NB4 (cell line): ENCODE measurements around the gene GNAO1.

Experiments
- DNase-seq: peaks from one replicate; pipeline ENCODE4 v3.0.0; 2010; ENCODE audit warnings: low read depth
- H3K4me3 ChIP-seq: one replicate; pipeline ENCODE4 v1.5.1; 2011; ENCODE audit warnings: mild to moderate bottlenecking, low read depth, low read length, moderate library complexity
- CTCF ChIP-seq: IDR thresholded peaks from one replicate; pipeline ENCODE4 v1.5.1; 2012; ENCODE audit warnings: low read depth, low read length
- MAX ChIP-seq: IDR thresholded peaks from 2 replicates; pipeline ENCODE4 v1.6.1; 2011; ENCODE audit warnings: low read depth, low read length
- MYC ChIP-seq: IDR thresholded peaks from 2 replicates; pipeline ENCODE4 v1.6.1; 2011; ENCODE audit warnings: low read depth, low read length
- POLR2A ChIP-seq: IDR thresholded peaks from 2 replicates; pipeline ENCODE4 v1.6.1; 2011; ENCODE audit warnings: mild to moderate bottlenecking; ENCODE audit not compliant: insufficient read length; ENCODE audit errors: extremely low read depth

GNAO1 gene

GRCh38 chr16:56339431-56340195 lies 148.3 kb downstream of the GNAO1 start:
- no peak for DNase-seq
- no peak for TF ChIP-seq MYC
- no peak for TF ChIP-seq CTCF
- TF ChIP-seq MAX, result no peak
- no peak for TF ChIP-seq POLR2A
- no peak overlapping the region for H3K4me3 ChIP-seq

- no peak overlapping the region for H3K4me3 ChIP-seq
- DNase-seq, result no peak
- no peak for TF ChIP-seq CTCF
- no peak for TF ChIP-seq MAX
- TF ChIP-seq POLR2A, result no peak
- no peak for TF ChIP-seq MYC
Measured at GRCh38 chr16:56340416-56340815, 149.1 kb downstream of the GNAO1 start.

- DNase-seq, result no peak
- no peak overlapping the region for H3K4me3 ChIP-seq
- no peak for TF ChIP-seq CTCF
- no peak for TF ChIP-seq POLR2A
- TF ChIP-seq MAX, result no peak
Measured at GRCh38 chr16:56340864-56341365, 149.6 kb downstream of the GNAO1 start.

- DNase-seq, result no peak
- TF ChIP-seq MAX (no peak), CTCF (no peak), POLR2A (no peak), MYC (no peak)
- no peak overlapping the region for H3K4me3 ChIP-seq
Measured at GRCh38 chr16:56341656-56342399, 150.5 kb downstream of the GNAO1 start.

- H3K4me3 ChIP-seq, result no peak overlapping the region
- no peak for TF ChIP-seq MAX
- peak; percentile 49 for DNase-seq
Measured at GRCh38 chr16:56343661-56344517, 152.6 kb downstream of the GNAO1 start.
